ENCODE results near the gene MYO18A.
A peak's percentile ranks its signal among the peaks of the same experiment; 100 is the strongest.
"Not testable (repeated sequence)": the region's sequence is repeated elsewhere in the genome, so short reads cannot be mapped to it uniquely, and the experiment has no call there.

MYO18A gene

GRCh38 chr17:29165261-29165660, 14.9 kb downstream of the MYO18A start:
- DNase-seq, result no peak

GRCh38 chr17:29163563-29163962, 16.6 kb downstream of the MYO18A start:
- peak; percentile 70 for DNase-seq

GRCh38 chr17:29162909-29163341, 17.3 kb downstream of the MYO18A start:
- DNase-seq, result peak; percentile 87

DNA sequence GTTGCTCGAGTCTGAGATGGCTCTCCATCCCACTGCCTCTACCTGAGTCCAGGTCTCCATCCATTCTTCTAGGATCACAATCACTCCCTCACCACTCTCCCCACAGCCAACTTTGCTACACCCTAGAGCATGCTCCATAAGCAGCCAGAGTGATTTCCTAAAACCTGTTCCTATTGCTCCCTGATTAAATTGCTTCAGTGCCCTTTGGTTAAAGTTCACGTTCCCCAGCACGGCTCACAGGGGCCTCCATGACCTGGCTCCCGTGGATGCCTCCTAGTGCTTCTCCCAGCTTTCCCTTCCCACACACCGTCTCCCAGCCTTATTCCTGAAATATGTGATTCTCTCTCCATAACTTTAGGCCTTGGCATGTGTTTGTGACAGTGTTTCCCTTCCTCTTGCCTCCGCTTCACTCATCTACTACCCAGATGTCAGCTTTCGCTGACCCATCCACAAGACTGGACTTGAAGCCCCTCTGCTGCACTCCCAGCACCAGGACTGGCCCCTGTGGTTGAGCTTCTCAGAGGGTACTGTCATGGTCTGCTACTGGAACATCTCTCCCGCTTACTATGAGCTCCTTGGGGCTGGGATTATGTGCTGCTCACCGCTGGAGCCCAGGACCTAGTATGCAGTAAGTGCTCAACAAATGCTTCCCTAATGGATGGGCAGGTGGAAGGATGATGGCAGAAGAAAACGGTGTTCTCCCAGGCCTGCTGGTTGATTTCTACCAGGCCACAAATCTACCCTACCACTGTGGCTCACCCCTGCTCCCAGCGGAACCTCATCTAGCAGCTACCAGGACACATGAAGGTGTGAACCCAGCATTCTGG, 17.9 kb downstream of the MYO18A start:
- DNase-seq, result no peak

- DNase-seq, result no peak
These were observed 19.9 kb downstream of the MYO18A start for GRCh38 chr17:29160253-29160652.

DNA sequence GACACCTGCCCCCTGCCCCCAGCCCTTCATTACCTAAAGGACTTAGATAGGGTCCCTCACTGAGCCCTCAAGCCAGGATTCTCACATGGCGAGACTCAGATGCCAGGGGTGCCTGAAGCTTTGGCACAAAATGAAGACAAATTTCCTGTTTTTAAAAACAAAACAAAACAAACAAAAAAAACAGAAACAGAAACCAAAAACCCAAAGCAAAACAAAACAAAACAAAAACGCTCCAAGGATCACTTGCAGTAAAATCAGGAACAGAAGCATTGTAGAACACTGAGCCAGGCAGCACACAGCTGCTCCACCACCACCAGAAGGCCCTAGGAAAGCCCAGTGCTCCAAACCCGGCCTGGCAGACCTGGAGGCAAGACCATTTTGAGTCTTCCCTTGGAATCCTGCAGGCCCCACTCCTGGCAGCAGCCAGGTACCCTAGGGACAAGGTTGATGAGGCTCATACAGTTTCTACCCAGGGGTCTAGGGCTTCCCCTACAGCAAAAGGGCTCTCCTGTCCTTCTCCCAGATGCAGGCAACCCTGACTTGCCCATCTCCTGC, 20.8 kb downstream of the MYO18A start:
- no peak for DNase-seq

DNA sequence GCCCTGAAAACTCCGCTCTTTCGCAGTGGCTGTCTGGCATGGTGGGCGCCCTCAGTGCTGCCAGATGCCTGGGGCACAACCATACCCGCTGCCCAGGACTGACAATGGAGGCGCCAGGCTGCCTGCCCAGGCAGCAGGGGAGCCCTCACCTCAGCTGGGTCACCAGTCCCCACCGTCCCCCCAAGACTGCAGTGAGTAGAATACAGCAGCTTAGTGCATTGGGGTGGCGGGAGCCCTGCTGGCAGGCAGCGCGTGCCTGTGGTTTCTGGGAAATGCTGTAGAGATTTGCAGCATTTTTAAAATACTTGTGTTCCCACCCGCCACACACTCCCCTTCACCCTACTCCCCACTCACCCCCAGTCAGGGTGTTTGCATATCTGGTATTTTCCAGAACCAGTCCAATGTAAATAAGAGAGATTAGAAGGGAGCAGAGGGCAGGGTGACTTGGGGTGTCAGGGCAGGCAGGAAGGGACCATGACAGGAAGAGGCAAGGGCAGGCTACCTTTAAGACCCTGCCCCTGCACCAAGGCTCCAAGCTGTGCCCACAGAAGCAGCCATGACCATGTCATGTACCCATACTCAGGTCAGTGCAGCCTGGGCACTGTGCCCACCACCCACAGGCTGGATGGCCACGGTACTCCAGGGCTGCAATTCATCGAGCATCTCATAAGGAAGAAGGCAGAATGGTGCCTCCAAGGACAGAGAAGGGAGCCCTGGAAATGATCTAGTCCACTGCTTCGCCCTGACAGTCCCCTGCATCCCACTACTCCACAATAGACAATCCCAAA, 21.5 kb downstream of the MYO18A start:
- DNase-seq, result peak; percentile 85

GRCh38 chr17:29158096-29158487, 22.1 kb downstream of the MYO18A start:
- no peak for DNase-seq

GRCh38 chr17:29157310-29157709, 22.9 kb downstream of the MYO18A start:
- no peak for DNase-seq

- DNase-seq, result no peak
These were observed 23.4 kb downstream of the MYO18A start for GRCh38 chr17:29156781-29157180.

GRCh38 chr17:29155966-29156338, 24.2 kb downstream of the MYO18A start:
- DNase-seq, result peak; percentile 91

GRCh38 chr17:29155227-29155965, 24.8 kb downstream of the MYO18A start:
- DNase-seq, result peak; percentile 60

DNA sequence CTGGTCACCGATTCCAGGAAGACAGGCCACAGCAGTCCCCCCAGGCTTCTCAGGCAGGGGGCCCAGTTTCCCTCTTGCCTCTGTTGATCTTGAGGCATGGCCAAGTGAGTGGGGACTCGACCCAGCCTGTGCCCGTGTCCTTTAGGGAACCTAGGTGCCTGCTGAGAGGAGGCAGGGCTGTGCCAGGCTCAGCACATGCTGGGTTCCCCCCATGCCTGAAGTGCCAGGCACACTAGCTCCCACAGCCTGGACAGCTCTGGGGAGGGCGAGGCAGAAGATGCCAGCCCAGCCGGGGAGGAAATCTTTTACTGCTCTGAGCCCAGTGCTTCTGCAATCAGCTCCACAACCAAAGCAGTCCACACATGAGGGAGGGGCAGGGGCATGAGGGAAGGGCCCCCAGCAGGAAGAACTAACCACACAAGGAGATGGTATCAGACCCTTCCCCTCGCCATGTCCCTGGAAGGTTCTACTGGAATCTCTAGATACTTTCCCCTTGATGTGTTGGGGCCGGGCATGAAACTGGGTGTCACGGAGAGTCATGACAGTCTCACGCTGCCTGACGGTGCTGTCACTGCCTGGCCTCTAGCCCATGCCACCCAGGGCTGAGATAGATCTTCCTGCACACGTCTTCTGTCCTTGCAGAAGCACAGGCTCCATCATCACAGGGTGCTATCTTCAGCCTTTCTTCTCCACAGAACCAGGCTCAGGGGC, 25.5 kb downstream of the MYO18A start:
- DNase-seq, result no peak

GRCh38 chr17:29151567-29151966, 28.6 kb downstream of the MYO18A start:
- peak; percentile 52 for DNase-seq

DNA sequence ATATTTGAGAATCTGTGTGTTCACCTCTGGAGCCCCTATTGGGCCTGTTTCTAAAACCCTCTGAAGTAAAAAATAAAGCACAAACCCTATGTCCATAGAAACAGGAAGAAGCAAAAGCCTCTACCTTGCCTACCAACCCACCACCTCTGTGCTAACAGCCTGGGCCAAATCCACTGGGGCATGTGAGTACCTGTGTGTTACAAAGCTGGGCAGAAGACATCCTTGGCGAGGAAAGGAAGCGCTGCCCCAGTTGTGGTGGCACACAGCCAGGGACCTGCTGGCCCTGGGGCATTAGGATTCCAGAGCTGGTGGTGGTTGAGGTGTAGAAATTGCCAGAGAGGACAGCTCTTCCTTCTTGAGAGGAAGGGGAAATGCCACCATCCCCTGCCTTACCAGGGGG, 30.0 kb downstream of the MYO18A start:
- no peak for DNase-seq

DNA sequence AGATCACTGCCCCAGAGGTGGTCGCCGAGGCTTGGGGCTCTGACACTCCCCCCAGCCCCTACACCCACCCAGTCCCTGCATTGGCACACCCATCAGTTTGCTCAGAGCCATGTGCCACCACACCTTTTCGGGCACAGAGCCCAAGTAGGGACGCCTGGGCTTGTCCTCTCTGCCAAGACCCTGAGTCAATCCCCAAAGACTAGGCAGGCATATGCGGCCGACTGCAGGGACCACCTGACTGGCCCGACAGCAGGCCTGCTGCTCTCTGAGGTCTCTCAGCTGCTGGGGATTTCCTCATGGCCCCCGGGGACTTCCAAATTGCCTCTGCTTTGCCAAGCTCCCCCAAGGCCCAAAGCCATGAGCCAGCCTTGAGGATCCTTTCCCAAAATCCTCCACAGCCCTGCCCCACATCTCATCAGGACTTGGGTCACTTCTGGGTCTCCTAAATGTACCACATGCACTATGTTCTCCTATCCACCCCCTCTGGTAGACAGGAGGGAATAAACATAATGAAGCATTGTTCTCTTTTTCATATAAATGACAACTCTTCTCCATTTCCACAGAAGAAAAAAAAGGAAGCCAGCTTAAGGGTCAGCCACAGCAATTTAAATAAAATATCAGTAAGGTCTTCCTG, 30.6 kb downstream of the MYO18A start:
- DNase-seq, result no peak

DNA sequence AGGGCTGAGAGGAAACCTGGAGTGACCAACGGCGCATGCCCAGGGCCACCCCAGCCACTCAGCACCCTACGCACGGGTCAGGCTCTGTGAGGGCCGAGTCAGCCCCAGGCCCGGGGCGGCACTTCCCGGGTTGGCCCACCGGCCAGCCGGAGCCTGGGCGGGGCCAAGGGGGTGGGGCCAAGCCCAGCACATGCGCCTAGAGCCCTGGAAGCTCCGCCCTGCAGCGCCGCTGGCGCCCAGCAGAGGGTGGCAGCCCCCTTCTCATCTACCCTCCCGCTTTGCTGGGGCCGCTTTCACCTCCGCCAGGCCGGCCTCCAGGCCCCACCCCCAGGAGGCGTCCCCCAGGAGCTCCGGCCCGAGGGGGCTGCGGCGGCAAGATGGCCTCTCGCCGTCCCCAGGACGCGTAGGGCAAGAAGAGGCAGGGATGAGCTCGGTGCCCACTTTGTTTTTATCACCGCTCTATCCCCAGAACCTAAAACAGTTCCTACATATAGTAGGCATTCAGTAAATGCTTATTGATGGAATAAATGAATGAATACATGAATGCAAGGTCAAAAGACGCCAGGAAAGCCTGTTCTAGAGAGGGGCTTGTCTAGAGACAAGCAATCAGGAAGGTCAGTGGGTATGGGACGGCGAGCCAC, 31.3 kb downstream of the MYO18A start:
- DNase-seq, result peak; percentile 90

GRCh38 chr17:29148257-29148789, 31.9 kb downstream of the MYO18A start:
- no peak for DNase-seq

DNA sequence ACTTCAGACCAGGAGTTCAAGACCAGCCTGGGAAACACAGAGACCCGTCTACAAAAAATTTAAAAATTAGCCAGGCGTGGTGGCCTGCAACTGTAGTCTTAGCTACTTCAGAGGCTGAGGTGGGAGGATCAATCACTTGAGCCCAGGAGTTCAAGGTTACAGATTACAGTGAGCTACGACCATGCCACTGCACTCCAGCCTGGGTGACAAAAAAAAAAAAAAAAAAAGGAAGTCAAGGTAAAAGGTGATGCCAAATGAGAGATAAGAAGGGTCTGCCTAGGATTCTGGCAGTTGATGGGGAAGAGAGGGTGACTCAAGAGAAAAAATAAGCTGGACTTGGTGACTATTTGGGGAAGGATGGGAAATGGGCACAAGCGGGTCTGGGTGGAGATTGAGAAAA, 32.5 kb downstream of the MYO18A start:
- DNase-seq, result no peak

- DNase-seq, result not testable (repeated sequence)
These were observed 33.0 kb downstream of the MYO18A start for GRCh38 chr17:29147228-29147627.

GRCh38 chr17:29146369-29146972, 33.7 kb downstream of the MYO18A start:
- DNase-seq, result no peak
